Hepatocyte (in vitro differentiated cells): ENCODE data around the gene NDUFB4.

Experiments used
- CTCF ChIP-seq: fragments of 200-600 bp; sonication (generic); IDR thresholded peaks from 2 replicates; pipeline ENCODE4 v1.5.1; 2016; ENCODE audit warnings: antibody characterized with exemption, mild to moderate bottlenecking; ENCODE audit not compliant: poor library complexity
- EZH2 ChIP-seq: fragments of 200-600 bp; sonication (generic); IDR thresholded peaks from 2 replicates; pipeline ENCODE4 v1.6.1; 2016; ENCODE audit warnings: antibody characterized with exemption, mild to moderate bottlenecking, borderline replicate concordance
- EZH2phosphoT487 ChIP-seq: fragments of 200-600 bp; sonication (generic); IDR thresholded peaks from one replicate; pipeline ENCODE4 v1.6.1; 2018; ENCODE audit warnings: antibody characterized with exemption, mild to moderate bottlenecking, low read depth, moderate library complexity; ENCODE audit not compliant: unreplicated experiment, severe bottlenecking

DNA sequence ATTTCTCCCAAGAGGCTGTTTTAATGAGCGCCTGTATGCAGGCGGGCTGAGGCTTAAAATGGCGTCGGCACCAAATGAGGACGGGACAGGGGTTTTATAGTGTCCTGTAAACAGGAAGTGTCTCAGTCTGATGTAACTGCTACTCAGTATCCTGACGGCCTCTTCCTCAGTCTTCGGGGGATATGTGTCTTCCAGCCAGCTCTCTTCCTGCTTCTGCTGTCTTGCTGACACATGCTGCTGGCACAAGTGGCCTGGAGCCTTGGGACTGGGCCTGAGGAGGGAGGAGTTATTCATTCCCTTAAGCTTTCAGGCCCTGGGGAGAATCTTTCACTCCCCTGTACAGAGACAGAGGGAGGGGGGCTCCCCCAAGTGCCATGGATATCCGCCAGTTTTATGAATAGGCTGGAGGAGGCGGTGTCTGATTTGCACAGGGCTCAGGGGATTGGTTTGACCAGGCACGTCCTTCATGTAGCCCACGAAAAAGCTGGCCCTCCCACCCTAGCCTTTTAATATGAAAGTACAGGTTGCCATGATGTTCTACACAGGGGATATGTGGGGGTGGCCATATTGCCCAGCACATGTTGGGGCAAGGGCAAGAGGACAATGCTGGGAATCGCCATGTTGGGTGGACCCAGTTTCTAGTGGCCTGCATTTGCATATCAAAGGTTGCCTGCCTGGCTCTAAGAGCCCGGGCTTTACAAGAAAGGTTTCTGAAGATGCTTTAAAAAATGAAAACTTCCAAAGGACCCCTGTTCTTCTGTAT is 19.9 kb downstream of the NDUFB4 start:
- no peak for TF ChIP-seq CTCF
- no peak for TF ChIP-seq EZH2
- TF ChIP-seq EZH2phosphoT487, result no peak
